HCT116 (cell line): Measurements from ENCODE around the gene LAMC3. TPM values are rescaled to one million over a fixed set of nuclear protein-coding genes. Genes with fewer than 3 reads are reported as not detected.

Source experiments
- ATAC-seq: fragments of 200-7000 bp; cut with Tn5 transposase; 2 replicates; pipeline ENCODE4 v1.9.1; 2020; ENCODE audit warnings: mild to moderate bottlenecking, moderate library complexity
- BruUV-seq: library from RNA; stranded (reverse); fragments of 400-500 nt; replicated peaks from 2 replicates; lab custom pipeline; 2021; lab: Mats Ljungman, UMichigan
- CTCF ChIA-PET: fragments of 300-600 bp; sonication (Branson Sonifier 250); formaldehyde crosslinking; loops from one replicate; lab custom pipeline; 2021; ENCODE audit warnings: antibody characterized with exemption; lab: Charles Lee
- POLR2A ChIA-PET: fragments of 300-600, 350-600 bp; sonication (Branson Sonifier 250); formaldehyde crosslinking; loops from one replicate; lab custom pipeline; 2021; ENCODE audit warnings: antibody characterized with exemption; lab: Charles Lee
- RAD21 ChIA-PET, 2 experiments: fragments of 300-600 bp; sonication (Branson Sonifier 250); formaldehyde crosslinking; loops; one replicate each; lab custom pipeline; 2023; ENCODE audit warnings: low total read pairs in 2 of 2; ENCODE audit not compliant: uncharacterized antibody in 2 of 2, unreplicated experiment in 2 of 2, low non-redundant PET in 1 of 2; lab: Charles Lee
- DNase-seq: peaks from one replicate; pipeline ENCODE4 v3.0.0-alpha.2; 2010; ENCODE audit warnings: low read depth, low spot score
- H2AFZ ChIP-seq: fragments of 200-600 bp; shearing (Covaris generic), sonication (generic); 2 replicates; pipeline ENCODE4 v1.6.1; 2017; ENCODE audit warnings: low read depth, mixed run types, mixed read lengths, antibody characterized with exemption, low read length; ENCODE audit not compliant: poor library complexity, severe bottlenecking
- H3K27ac ChIP-seq: 2 replicates; pipeline ENCODE4 v1.5.1; 2012; ENCODE audit warnings: low read depth, low read length
- H3K27me3 ChIP-seq: fragments of 200-600 bp; sonication (generic); 2 replicates; pipeline ENCODE4 v1.6.1; 2016; ENCODE audit warnings: mixed run types, low read length, mixed read lengths; ENCODE audit not compliant: insufficient read depth
- H3K36me3 ChIP-seq, 2 experiments: fragments of 200-500 bp in 1 of 2; fragments of 200-600 bp in 1 of 2; sonication (Bioruptor generic) in 1 of 2; sonication (generic) in 1 of 2; 2 replicates each; pipeline versions ENCODE4 v1.5.1 to v1.6.1; 2014 to 2016; ENCODE audit warnings: low read length in 2 of 2, inconsistent platforms in 1 of 2, mixed read lengths in 1 of 2, mixed run types in 1 of 2; ENCODE audit not compliant: insufficient read depth in 2 of 2, control insufficient read depth in 1 of 2
- H3K4me1 ChIP-seq, 2 experiments: fragments of 200-600 bp in 1 of 2; sonication (generic) in 1 of 2; 2 replicates each; pipeline versions ENCODE4 v1.5.1 to v1.6.1; 2012 to 2017; ENCODE audit warnings: low read length in 2 of 2, inconsistent platforms in 1 of 2, mild to moderate bottlenecking in 1 of 2, mixed read lengths in 1 of 2, mixed run types in 1 of 2, moderate library complexity in 1 of 2; ENCODE audit not compliant: insufficient read depth in 2 of 2, control insufficient read depth in 1 of 2
- H3K4me2 ChIP-seq: fragments of 200-600 bp; sonication (generic); 2 replicates; pipeline ENCODE4 v1.6.1; 2017; ENCODE audit warnings: mixed run types, low read length, mixed read lengths
- H3K4me3 ChIP-seq, 2 experiments: fragments of 200-600 bp in 1 of 2; sonication (generic) in 1 of 2; replicated peaks in 1 of 2; 2 replicates each; pipeline ENCODE4 v1.5.1; 2011 to 2016; ENCODE audit warnings: low read length in 2 of 2, control low read depth in 1 of 2, low read depth in 1 of 2, mild to moderate bottlenecking in 1 of 2, mixed read lengths in 1 of 2, mixed run types in 1 of 2
- H3K79me2 ChIP-seq: fragments of 200-600 bp; sonication (generic); 2 replicates; pipeline ENCODE4 v1.6.1; 2017; ENCODE audit warnings: mild to moderate bottlenecking, mixed run types, low read length, moderate library complexity, mixed read lengths; ENCODE audit not compliant: insufficient read depth
- H3K9ac ChIP-seq: fragments of 200-600 bp; sonication (generic); 2 replicates; pipeline ENCODE4 v1.6.1; 2016; ENCODE audit warnings: low read length, mixed read lengths
- H3K9me2 ChIP-seq: fragments of 200-600 bp; sonication (generic), shearing (Covaris generic); 2 replicates; pipeline ENCODE4 v1.6.1; 2017; ENCODE audit warnings: mixed run types, mild to moderate bottlenecking, moderate library complexity; ENCODE audit not compliant: insufficient read depth
- H3K9me3 ChIP-seq, 2 experiments: fragments of 200-500 bp in 1 of 2; fragments of 200-600 bp in 1 of 2; sonication (Bioruptor generic) in 1 of 2; sonication (generic) in 1 of 2; 2 replicates each; pipeline ENCODE4 v1.6.1; 2014 to 2017; ENCODE audit warnings: low read length in 2 of 2, mixed read lengths in 2 of 2, inconsistent platforms in 1 of 2, low read depth in 1 of 2, mild to moderate bottlenecking in 1 of 2, mixed run types in 1 of 2, moderate library complexity in 1 of 2; ENCODE audit not compliant: control insufficient read depth in 1 of 2, insufficient read depth in 1 of 2
- H4K20me1 ChIP-seq: fragments of 200-600 bp; sonication (generic), shearing (Covaris generic); 2 replicates; pipeline ENCODE4 v1.6.1; 2017; ENCODE audit warnings: mixed run types, mild to moderate bottlenecking, moderate library complexity; ENCODE audit not compliant: insufficient read depth
- EGR1 ChIP-seq: IDR thresholded peaks from 2 replicates; pipeline ENCODE4 v1.6.1; 2012; ENCODE audit warnings: low read depth
- EZH2 ChIP-seq: fragments of 200-600 bp; sonication (generic); IDR thresholded peaks from 2 replicates; pipeline ENCODE4 v1.6.1; 2017; ENCODE audit warnings: antibody characterized with exemption, mixed run types
- EZH2phosphoT487 ChIP-seq: fragments of 200-600 bp; IDR thresholded peaks from 2 replicates; pipeline ENCODE4 v1.6.1; 2018; ENCODE audit warnings: antibody characterized with exemption, borderline replicate concordance
- JUND ChIP-seq: IDR thresholded peaks from 2 replicates; pipeline ENCODE4 v1.6.1; 2012
- SP1 ChIP-seq: IDR thresholded peaks from 2 replicates; pipeline ENCODE4 v1.6.1; 2012; ENCODE audit warnings: low read depth
- TCF7L2 ChIP-seq: IDR thresholded peaks from 2 replicates; pipeline ENCODE4 v1.7.0; 2011; ENCODE audit warnings: borderline replicate concordance, inconsistent platforms; ENCODE audit not compliant: insufficient read depth, insufficient read length; ENCODE audit errors: extremely low read depth
- ZFX ChIP-seq: fragments of 450-650 bp; IDR thresholded peaks from 2 replicates; pipeline ENCODE4 v1.6.1; 2017
- intact Hi-C: fragments of 100-400 bp; cut with micrococcal nuclease; formaldehyde crosslinking; loops from 2 replicates; pipeline ENCODE4 v1.10.0; 2022
- total RNA-seq: library from RNA; stranded (reverse); gene quantifications from one replicate; pipeline ENCODE4 v1.2.1, GENCODE V29; 2021; ENCODE audit not compliant: unreplicated experiment
- TF ChIP-seq, protein P1 (sequence below): IDR thresholded peaks from 2 replicates; pipeline ENCODE4 v1.6.1; 2011; ENCODE audit warnings: mild to moderate bottlenecking, low read length, moderate library complexity; ENCODE audit not compliant: insufficient replicate concordance; ENCODE audit errors: extremely low read depth
- TF ChIP-seq, protein P2 (sequence below): IDR thresholded peaks from 2 replicates; pipeline ENCODE4 v1.6.1; 2012
- TF ChIP-seq, protein P3 (sequence below): IDR thresholded peaks from 2 replicates; pipeline ENCODE4 v1.6.1; 2012; ENCODE audit warnings: low read depth

The LAMC3 gene
- total RNA-seq, 1 experiment from 2014 or later, result 7.7 TPM

DNA sequence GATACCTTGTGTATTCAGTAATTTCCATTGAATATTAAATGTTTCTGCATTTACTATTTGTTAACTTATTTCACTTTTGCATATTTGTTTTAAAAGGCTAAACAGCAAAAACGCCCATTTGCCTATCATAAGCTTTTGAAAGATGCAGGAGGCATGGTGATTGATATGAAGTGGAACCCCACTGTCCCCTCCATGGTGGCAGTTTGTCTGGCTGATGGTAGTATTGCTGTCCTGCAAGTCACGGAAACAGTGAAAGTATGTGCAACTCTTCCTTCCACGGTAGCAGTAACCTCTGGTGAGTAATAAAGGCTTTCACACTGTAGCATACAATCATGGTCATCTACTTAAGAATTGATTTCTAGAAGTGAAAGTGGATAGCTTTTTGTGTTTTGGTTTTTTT is 120.2 kb downstream of the LAMC3 start:
- no TSS peak for BruUV-seq
- Histone ChIP-seq H3K4me3 (no peak overlapping the region), H3K27me3 (no peaks in the 10 kb centered on the region), H4K20me1 (no peaks in the 10 kb centered on the region), H2AFZ (no peak overlapping the region), H3K27ac (no peak overlapping the region), H3K4me1 (peaks cover 6 to 12% of the 10 kb centered on the region in 2 experiments; a peak in 3 of 4 replicates), H3K9me3 (no peaks in the 10 kb centered on the region), H3K9me2 (no peaks in the 10 kb centered on the region), H3K9ac (no peak overlapping the region), H3K36me3 (peaks cover 36 to 54% of the 10 kb centered on the region in 2 experiments), H3K4me2 (no peak overlapping the region), H3K79me2 (peaks cover 58% of the 10 kb centered on the region)
- ChIA-PET RAD21 (interaction anchor here in 1 of 2 experiments (0.7 kb wide), 1 partner anchor 72 kb away, joined by 3 read pairs; no protein-coding TSS in a partner anchor), POLR2A (no interaction called here), CTCF (no interaction called here)
- TF ChIP-seq EZH2, result no peak
- no peak for TF ChIP-seq SP1
- TF ChIP-seq, protein P1, sequence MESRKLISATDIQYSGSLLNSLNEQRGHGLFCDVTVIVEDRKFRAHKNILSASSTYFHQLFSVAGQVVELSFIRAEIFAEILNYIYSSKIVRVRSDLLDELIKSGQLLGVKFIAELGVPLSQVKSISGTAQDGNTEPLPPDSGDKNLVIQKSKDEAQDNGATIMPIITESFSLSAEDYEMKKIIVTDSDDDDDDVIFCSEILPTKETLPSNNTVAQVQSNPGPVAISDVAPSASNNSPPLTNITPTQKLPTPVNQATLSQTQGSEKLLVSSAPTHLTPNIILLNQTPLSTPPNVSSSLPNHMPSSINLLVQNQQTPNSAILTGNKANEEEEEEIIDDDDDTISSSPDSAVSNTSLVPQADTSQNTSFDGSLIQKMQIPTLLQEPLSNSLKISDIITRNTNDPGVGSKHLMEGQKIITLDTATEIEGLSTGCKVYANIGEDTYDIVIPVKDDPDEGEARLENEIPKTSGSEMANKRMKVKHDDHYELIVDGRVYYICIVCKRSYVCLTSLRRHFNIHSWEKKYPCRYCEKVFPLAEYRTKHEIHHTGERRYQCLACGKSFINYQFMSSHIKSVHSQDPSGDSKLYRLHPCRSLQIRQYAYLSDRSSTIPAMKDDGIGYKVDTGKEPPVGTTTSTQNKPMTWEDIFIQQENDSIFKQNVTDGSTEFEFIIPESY, result no peak
- no peak for TF ChIP-seq EZH2phosphoT487
- TF ChIP-seq, protein P2, sequence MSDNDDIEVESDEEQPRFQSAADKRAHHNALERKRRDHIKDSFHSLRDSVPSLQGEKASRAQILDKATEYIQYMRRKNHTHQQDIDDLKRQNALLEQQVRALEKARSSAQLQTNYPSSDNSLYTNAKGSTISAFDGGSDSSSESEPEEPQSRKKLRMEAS, result no peak
- TF ChIP-seq ZFX, result no peak
- TF ChIP-seq, protein P3, sequence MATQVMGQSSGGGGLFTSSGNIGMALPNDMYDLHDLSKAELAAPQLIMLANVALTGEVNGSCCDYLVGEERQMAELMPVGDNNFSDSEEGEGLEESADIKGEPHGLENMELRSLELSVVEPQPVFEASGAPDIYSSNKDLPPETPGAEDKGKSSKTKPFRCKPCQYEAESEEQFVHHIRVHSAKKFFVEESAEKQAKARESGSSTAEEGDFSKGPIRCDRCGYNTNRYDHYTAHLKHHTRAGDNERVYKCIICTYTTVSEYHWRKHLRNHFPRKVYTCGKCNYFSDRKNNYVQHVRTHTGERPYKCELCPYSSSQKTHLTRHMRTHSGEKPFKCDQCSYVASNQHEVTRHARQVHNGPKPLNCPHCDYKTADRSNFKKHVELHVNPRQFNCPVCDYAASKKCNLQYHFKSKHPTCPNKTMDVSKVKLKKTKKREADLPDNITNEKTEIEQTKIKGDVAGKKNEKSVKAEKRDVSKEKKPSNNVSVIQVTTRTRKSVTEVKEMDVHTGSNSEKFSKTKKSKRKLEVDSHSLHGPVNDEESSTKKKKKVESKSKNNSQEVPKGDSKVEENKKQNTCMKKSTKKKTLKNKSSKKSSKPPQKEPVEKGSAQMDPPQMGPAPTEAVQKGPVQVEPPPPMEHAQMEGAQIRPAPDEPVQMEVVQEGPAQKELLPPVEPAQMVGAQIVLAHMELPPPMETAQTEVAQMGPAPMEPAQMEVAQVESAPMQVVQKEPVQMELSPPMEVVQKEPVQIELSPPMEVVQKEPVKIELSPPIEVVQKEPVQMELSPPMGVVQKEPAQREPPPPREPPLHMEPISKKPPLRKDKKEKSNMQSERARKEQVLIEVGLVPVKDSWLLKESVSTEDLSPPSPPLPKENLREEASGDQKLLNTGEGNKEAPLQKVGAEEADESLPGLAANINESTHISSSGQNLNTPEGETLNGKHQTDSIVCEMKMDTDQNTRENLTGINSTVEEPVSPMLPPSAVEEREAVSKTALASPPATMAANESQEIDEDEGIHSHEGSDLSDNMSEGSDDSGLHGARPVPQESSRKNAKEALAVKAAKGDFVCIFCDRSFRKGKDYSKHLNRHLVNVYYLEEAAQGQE, result no peak
- TF ChIP-seq TCF7L2, result no peak
- TF ChIP-seq EGR1, result no peak
- TF ChIP-seq JUND, result no peak
- intact Hi-C loops, result loop anchor here (5.0 kb wide), 1 partner anchor 72 kb away; no protein-coding TSS in a partner anchor
- ATAC-seq, result no peak
- no peak for DNase-seq
